GM18508 (cell line): ENCODE results near the gene RLBP1.
"Not testable (repeated sequence)": the region's sequence is repeated elsewhere in the genome, so short reads cannot be mapped to it uniquely, and the experiment has no call there.

Experiments
- ATAC-seq: cut with Tn5 transposase; IDR thresholded peaks from one replicate; pipeline ENCODE4 v1.9.1; 2021; ENCODE audit warnings: moderate number of reproducible peaks; ENCODE audit not compliant: insufficient read depth, unreplicated experiment

RLBP1 gene

DNA sequence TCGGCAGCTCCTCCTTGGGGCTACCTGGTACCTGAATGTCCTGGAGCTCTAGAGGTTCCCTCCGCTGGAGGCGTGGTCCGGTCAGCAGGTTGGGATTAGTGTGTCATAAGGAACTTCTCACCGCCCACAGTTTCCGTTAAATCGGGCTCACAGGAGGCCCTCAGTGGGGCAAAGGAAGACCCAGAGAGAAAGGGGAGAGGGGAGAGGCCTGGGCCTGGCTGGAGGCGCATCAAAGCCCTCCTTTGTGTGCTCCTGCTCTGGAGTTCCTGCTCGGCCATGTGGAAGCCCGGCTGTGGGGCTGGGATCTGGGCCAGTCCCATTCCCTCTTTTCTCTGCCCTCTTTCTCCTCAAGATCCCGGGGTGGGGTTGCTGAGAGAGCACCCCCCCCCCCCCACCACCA is at the start of gene RLBP1:
RLBP1 (minus strand) TSS at position 37 of the 400 bp plus-strand sequence. CDS start 2,604 bp downstream, outside the sequence.
- no peak for ATAC-seq

DNA sequence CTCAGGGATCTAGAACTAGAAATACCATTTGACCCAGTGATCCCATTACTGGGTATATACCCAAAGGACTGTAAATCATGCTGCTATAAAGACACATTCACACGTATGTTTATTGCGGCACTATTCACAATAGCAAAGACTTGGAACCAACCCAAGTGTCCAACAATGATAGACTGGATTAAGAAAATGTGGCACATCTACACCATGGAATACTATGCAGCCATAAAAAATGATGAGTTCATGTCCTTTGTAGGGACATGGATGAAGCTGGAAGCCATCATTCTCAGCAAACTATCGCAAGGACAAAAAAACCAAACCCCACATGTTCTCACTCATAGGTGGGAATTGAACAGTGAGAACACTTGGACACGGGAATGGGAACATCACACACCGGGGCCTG is 28.8 kb upstream of the RLBP1 start:
- ATAC-seq, result not testable (repeated sequence)

DNA sequence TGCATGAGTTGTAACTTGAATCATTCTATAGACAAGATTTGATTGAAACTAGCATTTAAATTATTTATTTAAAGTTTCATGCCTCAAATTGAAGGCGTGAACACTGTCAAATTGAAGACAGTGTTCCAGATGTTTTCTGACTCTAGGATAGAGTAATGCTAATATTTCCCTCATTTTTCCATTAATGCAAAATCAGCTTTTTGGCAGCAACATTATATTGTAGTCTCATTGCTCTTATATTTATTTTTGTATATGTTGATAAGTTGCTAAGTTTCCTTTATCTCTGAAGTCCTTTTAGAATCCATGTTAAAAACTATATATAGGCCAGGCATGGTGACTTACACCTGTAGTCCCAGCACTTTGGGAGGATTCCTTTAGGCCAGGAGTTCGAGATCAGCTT is 27.2 kb upstream of the RLBP1 start:
- no peak for ATAC-seq

DNA sequence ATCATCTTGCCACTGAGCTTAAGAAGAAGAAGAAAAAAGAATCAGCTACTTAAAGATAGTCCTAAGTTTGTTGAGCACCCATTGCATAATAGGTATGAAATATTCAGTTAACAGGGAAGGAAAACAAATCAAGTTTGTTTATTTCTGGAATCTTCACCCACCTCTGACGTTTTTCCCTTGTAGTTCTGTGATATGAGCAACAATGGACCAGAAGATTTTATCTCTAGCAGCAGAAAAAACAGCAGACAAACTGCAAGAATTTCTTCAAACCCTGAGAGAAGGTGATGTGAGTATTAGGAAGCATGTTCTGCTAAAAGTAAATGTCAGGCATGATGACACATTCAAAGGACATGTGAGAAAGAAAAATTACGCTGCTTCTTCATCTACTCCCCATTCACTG is 26.1 kb upstream of the RLBP1 start:
- ATAC-seq, result no peak

DNA sequence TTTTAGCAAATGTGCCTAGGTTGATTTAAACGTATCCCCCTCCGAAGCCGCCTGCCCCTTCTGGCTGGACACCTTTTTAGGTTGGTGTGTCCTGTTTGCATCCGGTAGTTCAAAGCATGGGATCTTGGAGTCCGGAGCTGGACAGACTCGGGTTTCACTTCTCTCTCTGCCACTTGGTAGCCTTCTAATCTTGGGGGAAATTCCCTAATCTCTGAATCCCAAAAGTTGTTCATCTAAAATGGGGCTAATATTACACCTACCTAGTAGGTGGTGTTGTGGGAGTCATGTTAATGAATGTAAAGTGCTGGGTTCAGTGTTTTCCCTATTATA is 23.2 kb upstream of the RLBP1 start:
- ATAC-seq, result peak; percentile 9

DNA sequence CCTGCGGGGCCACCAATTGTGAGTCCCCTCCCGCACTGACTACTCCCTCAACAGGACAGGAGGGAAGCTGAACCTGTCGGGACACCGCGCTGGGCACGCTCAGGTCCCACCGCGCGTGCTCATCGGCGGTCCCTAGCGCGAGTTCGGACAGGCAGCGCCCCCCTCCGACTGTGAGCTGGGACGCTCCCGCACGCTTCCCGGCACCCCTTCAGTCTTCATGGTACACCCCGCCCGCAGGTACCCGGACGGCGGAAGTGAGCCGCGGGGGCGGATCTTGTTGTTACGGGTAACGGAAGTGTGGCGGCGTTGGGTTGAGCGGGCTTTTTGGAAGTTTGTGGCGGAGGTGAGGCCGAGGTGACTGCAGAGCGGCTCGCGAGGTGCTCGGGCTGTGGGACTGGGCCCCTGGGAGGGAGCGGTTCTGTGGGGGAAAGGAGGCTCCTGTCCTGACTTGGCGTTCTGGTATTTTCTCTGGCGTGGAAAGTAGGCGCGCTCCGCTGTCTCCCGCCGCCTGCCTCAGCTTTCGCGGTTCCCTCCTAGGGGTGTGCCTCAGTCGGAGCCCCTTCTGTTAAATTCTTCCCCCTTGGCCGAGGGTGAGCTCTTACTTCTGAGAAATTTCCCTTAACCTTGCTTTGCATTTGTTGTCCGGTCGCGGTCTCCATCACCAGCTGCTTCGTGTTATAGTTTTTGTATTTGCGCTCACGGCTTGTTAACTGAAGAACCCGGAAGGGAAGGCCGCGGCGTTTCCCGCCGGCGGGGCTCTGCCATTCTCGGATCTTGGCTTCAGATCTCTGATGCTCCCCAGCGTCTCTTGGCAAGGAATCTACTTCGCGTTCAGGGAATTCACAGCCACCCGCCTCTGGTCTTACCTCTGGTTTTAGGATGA is 22.6 kb upstream of the RLBP1 start, which contains the start of gene FANCI:
FANCI (plus strand) TSS at position 289 of the 883 bp plus-strand sequence. CDS start 3,669 bp downstream, outside the sequence.
- ATAC-seq, result peak; percentile 67

DNA sequence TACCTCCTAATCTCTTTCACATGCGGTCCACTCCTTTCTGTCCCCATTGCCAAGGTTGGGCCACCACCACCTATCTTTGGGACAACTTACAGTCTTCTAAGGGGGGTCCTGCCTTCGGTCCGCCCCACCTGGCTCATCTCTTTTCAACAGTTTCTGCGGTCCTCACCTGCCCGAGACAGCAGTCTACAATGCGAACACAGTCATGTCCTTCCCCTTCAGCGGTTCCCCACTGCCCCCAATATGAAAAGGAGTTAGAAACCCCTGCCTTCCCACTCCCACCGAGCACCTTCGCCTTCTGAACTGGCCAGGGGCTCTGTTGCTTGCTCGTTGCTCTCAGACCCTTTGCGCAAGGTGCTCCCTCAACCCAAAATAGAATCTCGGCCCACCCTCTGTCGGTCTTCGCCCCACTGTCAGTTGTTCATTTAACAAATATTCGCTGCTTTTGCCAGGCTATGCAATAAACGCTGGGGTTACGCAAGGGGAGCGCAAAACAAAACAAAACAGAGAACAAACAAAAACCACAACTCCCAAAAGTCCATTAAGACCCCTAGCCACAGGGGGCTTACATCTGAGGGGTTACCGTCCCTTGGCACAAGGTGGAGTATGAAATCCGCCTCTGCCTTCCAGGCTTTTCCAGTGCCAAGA is 21.8 kb upstream of the RLBP1 start:
- ATAC-seq, result no peak

DNA sequence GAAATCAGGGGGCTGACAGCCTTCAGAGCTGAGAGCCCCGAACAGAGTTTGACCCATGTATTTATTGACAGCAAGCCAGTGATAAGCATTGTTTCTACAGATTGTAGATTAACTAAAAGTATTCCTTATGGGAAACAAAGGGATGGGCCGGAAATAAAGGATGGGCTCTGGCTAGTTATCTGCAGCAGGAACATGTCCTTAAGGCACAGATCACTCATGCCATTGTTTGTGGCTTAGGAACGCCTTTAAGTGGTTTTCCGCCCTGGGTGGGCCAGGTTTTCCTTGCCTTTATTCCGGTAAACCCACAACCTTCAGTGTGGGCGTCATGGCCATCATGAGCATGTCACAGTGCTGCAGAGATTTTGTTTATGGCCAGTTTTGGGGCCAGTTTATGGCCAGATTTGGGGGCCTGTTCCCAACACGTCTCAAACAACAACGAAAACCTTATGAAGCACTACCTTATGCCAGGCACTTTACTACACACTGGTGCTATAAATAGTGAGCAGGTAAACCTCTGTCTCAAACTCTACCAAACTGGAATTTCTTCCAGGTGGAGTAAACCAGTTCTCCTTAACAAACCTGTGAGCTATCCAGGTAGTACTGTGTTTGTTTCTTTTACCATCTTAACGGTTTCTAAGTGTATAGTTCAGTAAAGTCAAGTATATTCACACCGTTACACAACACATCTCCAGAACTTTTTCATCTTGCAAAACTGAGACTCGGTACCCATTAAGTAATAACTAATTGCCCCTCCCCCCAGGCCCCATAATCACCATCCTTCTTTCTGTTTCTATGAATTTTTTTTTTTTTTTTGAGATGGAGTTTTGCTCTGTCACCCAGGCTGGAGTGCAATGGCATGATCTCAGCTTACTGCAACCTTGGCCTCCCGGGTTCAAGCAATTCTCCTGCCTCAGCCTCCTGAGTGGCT is 18.8 kb upstream of the RLBP1 start:
- ATAC-seq, result not testable (repeated sequence)

DNA sequence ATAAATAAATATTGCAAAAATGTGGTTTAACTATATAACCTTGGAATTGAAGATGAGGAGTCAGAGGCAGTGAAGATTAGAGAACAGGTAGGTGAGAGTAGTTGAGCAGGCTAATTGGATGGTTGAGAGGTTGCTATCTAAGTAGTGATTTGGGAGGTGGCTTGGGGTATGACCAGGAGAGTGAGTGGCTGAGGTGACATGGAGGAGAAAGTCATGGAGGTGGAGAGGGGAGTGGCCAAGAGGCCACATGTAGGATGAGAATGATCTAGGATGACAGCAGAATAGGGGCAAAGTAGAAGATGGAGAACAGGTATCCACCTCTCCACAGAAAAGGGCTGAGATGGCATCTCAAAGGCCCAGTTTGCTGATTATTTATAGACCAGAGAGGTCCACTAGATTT is 10.5 kb upstream of the RLBP1 start:
- ATAC-seq, result no peak

DNA sequence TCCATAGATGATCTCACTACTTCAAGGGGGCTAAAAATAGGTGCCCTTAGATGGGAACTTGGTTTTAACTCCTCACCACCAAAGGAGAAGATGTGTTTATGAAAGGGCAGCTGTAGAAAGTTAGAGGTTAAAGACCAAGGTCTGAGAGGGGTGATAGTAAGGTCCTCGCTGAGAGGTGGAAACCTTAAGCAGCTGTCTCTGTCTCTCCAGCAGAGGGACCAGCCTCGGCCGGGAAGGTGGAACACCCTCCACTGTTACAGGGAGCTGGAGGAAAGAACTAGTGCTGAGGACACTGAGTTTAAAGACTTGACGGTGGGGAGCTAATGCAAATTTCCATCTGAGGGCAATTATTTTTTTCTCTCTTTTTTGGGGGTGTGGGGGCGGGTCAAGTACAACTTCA is 8.9 kb upstream of the RLBP1 start:
- no peak for ATAC-seq

DNA sequence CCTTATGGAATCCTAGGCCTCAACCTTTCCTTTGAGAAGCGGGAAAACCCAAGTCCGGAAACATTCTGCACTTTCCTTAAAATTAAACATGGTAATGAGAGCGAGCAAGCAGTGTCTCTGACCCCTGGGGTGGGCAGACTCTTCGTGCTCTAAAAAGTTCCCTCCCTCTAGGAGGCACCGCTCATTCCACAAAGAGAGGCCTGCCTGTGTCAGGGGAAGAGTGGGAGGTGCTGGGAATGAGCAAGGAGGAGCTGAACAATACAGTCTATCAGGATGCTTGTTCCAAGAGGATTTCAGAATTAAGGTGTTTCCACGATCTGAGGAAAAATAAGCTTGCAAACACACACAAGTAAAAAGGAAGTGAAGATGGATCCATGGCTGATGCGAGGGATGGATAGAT is 6.0 kb upstream of the RLBP1 start:
- no peak for ATAC-seq

DNA sequence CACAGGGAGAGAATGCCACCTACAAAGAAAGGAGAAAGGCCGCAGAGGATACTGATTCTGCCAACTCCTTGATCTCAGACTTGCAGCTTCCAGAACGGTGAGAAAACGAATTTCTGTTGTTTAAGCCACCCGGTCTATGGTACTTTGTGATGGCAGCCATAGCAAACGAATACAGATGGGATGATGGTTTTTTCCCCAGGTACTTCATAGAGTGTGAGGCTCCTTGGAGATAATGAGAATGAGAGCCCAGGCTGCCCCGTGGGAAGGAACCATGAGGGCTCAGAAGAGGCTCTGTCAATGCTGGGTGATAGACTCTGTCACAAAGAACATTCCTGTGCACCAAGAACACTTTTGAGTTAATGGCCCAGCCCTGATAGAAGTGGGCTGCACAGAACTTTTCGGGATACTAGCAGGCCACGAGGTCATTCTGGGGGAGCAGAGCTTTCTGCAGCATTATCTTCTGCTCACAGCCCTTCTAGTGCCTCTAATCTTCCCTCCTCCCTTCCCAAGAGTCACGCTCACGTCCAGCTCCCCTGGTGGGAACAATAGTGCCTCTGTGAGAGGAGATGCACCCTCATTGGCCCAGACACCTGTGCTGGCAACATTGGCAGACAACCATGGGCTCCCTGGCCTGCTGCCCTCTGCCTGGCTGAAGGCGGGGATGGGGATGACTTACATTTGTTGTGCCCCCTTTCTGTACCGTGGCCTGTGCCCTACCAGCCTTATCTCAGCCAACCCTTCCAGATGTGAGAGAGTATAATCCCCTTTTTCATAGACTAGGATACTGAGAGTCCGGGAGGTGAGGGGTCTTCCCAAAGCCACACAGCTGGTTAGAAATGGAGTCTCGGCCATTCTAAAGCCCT is 5.2 kb upstream of the RLBP1 start:
- ATAC-seq, result no peak

DNA sequence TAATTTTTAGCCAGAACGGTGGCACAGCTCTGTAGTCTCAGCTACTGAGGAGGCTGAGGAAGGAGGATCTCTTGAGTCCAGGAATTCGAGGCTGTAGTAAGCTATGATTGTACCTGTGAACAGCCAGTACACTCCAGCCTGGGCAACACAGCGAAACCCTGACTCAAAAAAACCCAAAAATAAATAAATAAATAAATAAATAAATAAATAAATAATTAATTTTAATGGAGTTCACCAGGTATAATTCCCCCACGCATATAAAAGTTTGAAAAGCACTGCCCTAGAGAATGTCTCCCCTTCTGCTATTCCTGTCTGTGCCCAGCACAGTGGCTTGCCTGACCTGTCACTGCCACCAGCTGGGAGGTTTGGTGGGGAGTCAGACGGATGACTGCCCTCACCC is 4.2 kb upstream of the RLBP1 start:
- ATAC-seq, result no peak

DNA sequence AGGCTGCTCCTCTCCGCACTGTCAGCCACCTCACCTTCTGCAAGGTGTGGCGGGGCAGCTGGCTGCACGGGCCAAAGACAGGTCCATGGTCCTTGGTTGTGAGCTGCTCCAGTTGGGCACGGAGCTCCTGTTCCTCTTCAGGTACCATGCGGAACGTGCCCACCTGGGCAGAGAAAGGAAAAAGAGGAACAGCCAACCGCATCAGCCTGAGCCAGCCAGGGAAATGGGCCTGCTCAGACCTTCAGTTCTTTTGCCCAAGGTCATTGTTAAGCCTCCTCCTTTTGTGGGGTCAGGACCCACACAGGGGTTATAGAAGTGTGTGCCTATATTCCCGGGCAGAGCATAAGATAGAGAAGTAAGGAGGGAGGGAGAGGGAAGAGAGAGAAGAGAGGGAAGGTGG is 2.8 kb downstream of the RLBP1 start:
- no peak for ATAC-seq

DNA sequence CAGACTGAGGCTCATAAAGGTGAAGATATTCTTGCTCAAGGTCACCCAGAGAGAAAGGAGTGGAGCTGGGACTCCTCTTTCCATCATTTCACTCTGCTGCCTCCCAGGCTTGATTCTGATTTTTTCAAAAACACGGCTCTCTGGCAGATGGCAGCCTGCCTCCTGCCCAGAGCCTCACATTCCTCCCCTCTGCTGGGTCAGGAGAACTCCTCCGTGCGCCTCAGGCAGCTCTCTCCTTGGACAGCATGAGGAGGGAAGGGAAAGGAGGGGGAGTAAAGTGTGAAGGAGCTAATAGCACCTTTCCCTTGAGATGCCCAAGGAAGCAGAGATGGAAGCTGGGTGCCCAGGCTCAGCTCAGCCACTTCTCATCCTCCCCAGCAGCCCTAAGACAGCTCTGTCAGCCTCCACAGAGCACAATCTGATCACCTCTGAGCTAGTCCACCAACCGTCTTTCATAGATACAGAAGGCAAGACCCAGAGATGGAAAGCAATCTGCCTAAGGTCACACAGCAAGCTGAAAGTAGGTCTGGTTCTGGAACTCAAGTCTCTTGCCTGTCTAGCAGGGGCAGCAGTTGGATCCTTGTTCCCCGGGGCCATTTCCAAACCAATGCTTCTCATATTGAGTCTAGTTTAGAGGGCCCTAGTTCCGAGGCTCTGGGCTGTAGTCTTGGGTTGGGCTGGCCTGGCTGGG is 3.5 kb downstream of the RLBP1 start:
- no peak for ATAC-seq

DNA sequence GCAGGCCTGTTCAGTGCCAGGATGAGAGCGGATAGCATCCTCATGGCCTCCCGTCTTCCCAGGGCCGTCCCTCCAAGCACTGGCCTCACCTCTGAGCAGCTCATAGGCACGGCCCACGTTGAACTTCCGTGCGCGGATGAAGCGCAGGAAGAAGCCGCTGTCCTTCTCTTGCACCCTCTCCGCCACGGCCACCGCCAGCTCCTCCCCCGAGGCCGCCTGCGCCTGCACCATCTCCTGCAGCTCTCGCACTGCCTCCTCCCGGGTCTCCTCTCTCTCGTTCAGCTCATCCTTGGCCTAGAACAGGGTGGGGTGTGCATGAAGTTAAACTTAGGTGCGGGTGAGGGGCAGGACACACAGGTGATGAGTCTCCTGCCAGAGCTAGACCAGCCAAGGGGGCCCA is 4.3 kb downstream of the RLBP1 start:
- no peak for ATAC-seq

DNA sequence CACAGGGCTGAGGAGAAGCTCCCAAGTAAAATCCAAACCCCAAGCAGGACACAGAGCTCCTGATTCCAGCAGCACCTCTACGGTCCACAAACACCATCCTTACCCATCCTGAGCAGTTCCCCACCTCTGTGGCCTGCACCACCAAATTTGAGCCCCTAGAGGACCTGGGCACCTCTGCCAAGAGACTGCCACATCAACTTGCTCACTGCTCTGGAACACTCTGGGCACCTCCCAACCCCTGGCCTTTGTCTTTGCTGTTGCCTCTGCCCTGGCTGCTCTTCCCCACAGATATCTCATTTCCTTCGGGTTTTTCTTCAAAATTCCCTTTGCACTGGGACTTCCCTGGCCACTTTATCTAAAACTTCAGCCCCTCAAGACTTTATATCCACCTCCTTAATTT is 5.8 kb downstream of the RLBP1 start:
- no peak for ATAC-seq

DNA sequence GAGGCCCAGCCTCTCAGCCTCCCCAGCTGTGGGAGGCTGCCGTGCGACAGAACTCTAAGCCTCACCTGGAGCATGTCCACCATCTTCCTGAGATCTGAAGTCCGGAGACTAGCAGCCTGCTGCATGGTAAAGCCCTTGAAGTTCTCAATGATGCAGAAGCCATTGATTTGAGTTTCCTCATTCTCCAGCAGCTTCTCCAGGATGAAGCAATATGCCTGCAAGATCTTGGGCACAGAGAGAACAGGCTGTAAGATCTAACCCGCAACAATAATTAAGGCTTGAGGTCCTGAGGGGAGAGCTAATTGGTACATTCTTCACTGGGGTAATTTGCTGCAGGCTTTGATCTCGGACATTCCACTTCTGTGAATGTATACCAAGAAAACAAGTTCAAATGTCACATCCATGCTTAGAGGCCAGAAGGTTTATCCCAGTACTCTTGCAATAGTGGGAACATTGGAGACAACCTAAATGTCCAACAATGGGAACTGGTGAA is 9.7 kb downstream of the RLBP1 start:
- ATAC-seq, result no peak

DNA sequence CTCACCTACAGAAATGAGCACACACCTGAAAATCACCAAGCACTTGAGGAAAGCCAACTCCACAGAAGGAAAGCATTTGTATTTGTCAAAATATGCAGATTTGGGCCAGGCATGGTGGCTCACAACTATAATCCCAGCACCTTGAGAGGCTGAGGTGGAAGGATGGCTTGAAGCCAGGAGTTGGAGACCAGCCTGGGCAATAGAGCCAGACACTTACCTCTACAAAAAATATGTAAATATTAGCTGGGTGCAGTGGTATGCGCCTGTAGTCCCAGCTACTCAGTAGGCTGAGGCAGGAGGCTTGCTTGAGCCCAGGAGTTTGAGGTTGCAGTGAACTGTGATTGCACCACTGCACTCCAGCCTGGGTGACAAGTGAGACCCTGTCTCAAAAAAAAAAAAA is 12.3 kb downstream of the RLBP1 start:
- no peak for ATAC-seq
